Stimulated activated CD8-positive, alpha-beta memory T cell treated with anti-CD3 and anti-CD28 coated beads, Interleukin-4, amount 100 ng/mL, for 4 hours (primary cell): ENCODE results near the gene DAPL1.
"Not testable (repeated sequence)": the region's sequence is repeated elsewhere in the genome, so short reads cannot be mapped to it uniquely, and the experiment has no call there.

Experiments used
- DNase-seq, 2 donors: peaks; one replicate each; pipeline ENCODE4 v3.0.0-alpha.2; 2020; ENCODE audit warnings: low read depth in 2 of 2, low spot score in 1 of 2

Gene DAPL1

DNA sequence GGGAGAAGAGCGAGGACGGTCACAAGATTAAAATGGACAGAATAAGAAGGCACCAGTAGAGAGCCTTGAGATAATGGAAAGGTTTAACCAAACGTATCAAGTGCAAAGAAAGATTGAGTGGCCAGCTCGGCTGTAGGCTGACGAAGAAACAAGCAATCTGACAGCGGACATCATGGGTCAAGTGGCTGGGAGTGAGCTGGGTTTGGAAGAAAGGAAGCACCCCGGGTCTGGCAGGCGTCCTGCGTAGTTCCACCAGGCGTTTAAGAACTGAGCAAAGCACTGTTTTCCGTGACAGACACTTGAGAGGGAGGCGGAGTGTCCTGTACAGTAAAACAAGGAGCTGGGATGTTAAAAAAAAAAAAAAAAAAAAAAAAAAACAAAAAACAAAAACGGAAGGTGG lies 27.1 kb downstream of the DAPL1 start:
- DNase-seq = no peak

GRCh38 chr2:158823486-158824237 lies 28.5 kb downstream of the DAPL1 start:
- DNase-seq = no peak

- no peak for DNase-seq
Measured at GRCh38 chr2:158825021-158825420, 29.9 kb downstream of the DAPL1 start.

DNA sequence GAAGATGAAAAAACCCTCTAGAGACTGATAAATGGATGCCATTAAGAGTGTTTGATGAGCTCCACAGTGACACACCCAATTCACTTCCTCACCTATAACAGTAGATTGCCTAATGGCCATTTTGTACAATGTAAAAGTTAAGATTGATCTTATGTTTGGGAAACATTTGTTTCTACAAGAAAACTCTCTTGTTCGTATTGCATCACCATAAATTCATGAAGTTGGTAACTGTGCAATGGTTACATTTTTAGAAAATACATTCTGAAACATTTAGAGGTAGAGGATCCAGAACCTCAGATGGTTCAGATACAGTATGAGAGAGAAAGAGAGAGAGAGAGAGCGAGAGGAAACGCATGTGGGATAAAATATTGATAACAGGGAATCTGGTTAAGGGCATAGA lies 31.8 kb downstream of the DAPL1 start:
- DNase-seq = no peak

GRCh38 chr2:158828378-158829164 lies 33.5 kb downstream of the DAPL1 start:
- DNase-seq = no peak

DNA sequence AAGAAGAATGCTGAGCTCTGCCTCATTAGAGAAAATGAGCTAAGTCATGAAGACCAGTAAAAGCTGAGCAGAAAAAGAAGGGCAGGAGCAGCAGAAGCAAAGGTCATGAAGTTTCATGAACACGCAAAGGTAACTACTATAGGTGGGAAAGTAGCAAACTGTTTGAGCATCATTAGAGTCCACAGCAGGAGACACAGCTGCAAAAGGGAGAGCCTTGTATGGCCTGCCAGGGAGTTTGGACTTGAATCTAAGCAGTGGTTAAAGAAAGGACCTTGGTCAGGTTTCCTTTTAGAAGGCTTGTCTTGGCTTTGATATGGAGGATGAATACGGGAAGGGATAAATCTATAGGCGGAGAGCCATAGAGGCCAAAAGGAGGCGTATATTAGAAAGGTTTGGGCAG lies 34.0 kb downstream of the DAPL1 start:
- DNase-seq = no peak

- DNase-seq = no peak
Measured at GRCh38 chr2:158830201-158830600, 35.1 kb downstream of the DAPL1 start.

GRCh38 chr2:158835431-158835830 lies 40.3 kb downstream of the DAPL1 start:
- no peak for DNase-seq

- no peak for DNase-seq
Measured at GRCh38 chr2:158837645-158838044, 42.5 kb downstream of the DAPL1 start.

DNA sequence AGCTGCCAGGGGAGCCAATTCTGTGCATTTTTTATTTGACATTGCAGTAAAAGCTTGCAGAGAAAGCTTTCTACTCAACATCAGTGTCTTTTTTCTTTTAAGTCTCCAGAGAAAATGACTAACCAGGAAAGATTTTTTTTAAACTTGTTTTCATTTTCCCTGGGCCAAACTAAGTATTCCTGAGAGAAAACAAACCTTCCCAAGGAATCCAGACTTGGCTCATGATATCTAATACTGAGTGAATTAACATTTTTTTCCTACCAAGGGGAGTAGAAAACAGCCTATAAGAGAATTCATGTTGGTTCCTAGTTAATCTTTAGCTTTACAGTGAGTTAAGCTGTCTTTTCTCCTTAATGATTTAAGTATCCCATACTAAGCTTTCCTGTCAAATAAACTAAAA lies 46.7 kb downstream of the DAPL1 start:
- no peak for DNase-seq

DNA sequence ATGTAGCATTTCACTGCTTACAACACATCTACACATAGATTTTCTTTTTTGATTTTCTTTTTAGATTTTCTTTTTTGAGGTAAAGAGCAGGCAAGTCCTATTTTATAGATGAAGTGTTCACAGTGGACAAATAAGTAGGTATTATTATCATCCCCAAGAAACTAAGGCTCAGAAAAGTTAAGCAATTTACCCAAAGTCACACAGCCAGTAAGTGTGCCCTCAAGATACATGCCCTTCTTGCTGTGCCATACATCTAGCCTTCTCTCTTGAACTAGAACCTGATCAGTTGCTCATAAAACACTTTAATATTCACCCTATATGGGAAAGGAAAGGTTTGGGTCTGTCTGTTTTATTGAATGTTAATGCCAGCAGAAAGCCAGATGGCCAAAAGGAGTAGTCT lies 50.3 kb downstream of the DAPL1 start:
- no peak for DNase-seq

- no peak for DNase-seq
Measured at GRCh38 chr2:158845859-158846258, 50.7 kb downstream of the DAPL1 start.

- DNase-seq = not testable (repeated sequence)
Measured at GRCh38 chr2:158847526-158847925, 52.4 kb downstream of the DAPL1 start.

DNA sequence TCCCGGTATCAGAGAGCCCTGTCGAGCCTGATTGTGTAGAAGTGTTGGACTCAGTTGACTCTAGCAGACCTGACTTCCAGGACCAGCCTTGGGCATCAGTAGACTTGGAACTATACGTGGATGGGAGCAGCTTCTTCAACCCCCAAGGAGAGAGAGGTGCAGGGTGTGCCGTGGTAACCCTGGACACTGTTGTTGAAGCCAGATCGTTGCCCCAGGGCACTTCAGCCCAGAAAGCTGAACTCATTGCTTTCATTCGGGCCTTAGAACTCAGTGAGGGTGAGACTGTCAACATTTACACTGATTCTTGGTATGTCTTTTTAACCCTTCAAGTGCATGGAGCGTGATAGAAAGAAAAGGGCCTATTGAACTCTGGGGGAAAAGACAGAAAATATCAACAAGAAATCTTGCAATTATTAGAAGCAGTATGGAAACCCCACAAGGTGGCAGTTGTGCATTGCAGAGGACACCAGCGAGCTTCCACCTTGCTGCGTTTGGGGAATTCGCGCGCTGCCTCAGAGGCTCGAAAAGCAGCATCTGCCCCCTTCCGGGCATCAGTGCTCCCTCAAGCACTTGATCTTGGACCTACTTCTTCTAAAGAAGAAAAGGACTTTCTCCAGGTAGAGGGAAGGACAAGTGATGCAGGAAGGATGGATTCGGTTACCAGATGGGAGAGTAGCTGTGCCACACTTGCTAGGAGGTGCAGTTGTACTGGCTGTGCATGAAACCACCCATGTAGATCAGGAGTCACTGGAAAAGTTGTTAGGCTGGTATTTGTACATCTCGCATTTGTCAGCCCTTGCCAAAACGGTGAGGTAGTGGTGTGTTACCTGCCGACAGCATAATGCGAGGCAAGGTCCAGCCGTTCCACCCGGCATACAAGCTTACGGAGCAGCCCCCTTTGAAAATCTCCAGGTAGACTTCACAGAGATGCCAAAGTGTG lies 53.2 kb downstream of the DAPL1 start:
- not testable (repeated sequence) for DNase-seq

GRCh38 chr2:158860179-158860578 lies 65.1 kb downstream of the DAPL1 start:
- DNase-seq = not testable (repeated sequence)

- DNase-seq = not testable (repeated sequence)
Measured at GRCh38 chr2:158861626-158862025, 66.5 kb downstream of the DAPL1 start.

GRCh38 chr2:158865469-158865868 lies 70.4 kb downstream of the DAPL1 start:
- DNase-seq = not testable (repeated sequence)
